ENCODE data around the gene SCN4B. TPM values are rescaled to one million over a fixed set of nuclear protein-coding genes. Genes with fewer than 3 reads are reported as not detected.

Gene SCN4B
- polyA plus RNA-seq, 2 donors, result 0.75 to 1.1 TPM

- no peaks in the 10 kb centered on the region for H3K27me3 ChIP-seq (ENCODE audit: control insufficient read depth in 1 of 2, insufficient read depth in 2 of 2, low read length in 2 of 2)
- H3K36me3 ChIP-seq (ENCODE audit: control insufficient read depth in 2 of 2, insufficient read depth in 2 of 2, low read length in 1 of 2), result no peaks in the 10 kb centered on the region
- H3K27ac ChIP-seq (ENCODE audit: low read depth in 2 of 2, low read length in 1 of 2), result no peak overlapping the region
- H3K4me3 ChIP-seq (ENCODE audit: low read depth in 1 of 2, low read length in 2 of 2), result no peak overlapping the region
- peaks cover 0 to 3% of the 10 kb centered on the region in 2 donors for H3K4me1 ChIP-seq (ENCODE audit: control insufficient read depth in 2 of 2, insufficient read depth in 2 of 2, low read length in 1 of 2)
- no peaks in the 10 kb centered on the region for H3K9me3 ChIP-seq (ENCODE audit: control insufficient read depth in 2 of 2, insufficient read depth in 1 of 2, low read depth in 1 of 2, low read length in 1 of 2)
- WGBS, 2 donors, result 93 to 96% methylated on average over 2 of the region's 2 CpGs
Measured at GRCh38 chr11:118167253-118167652, 14.6 kb upstream of the SCN4B start.

GRCh38 chr11:118166641-118167040 is 14.0 kb upstream of the SCN4B start:
- Histone ChIP-seq H3K9me3 (ENCODE audit: control insufficient read depth in 2 of 2, insufficient read depth in 1 of 2, low read depth in 1 of 2, low read length in 1 of 2) (no peaks in the 10 kb centered on the region), H3K27me3 (ENCODE audit: control insufficient read depth in 1 of 2, insufficient read depth in 2 of 2, low read length in 2 of 2) (no peaks in the 10 kb centered on the region), H3K4me1 (ENCODE audit: control insufficient read depth in 2 of 2, insufficient read depth in 2 of 2, low read length in 1 of 2) (peaks cover 0 to 3% of the 10 kb centered on the region in 2 donors), H3K4me3 (ENCODE audit: low read depth in 1 of 2, low read length in 2 of 2) (no peak overlapping the region), H3K36me3 (ENCODE audit: control insufficient read depth in 2 of 2, insufficient read depth in 2 of 2, low read length in 1 of 2) (no peaks in the 10 kb centered on the region), H3K27ac (ENCODE audit: low read depth in 2 of 2, low read length in 1 of 2) (no peak overlapping the region)
- WGBS, 2 donors, result 83 to 91% methylated on average over 17 of the region's 17 CpGs

- Histone ChIP-seq H3K4me1 (ENCODE audit: control insufficient read depth in 2 of 2, insufficient read depth in 2 of 2, low read length in 1 of 2) (no peaks in the 10 kb centered on the region), H3K27me3 (ENCODE audit: control insufficient read depth in 1 of 2, insufficient read depth in 2 of 2, low read length in 2 of 2) (no peaks in the 10 kb centered on the region), H3K36me3 (ENCODE audit: control insufficient read depth in 2 of 2, insufficient read depth in 2 of 2, low read length in 1 of 2) (no peaks in the 10 kb centered on the region), H3K9me3 (ENCODE audit: control insufficient read depth in 2 of 2, insufficient read depth in 1 of 2, low read depth in 1 of 2, low read length in 1 of 2) (no peaks in the 10 kb centered on the region), H3K4me3 (ENCODE audit: low read depth in 1 of 2, low read length in 2 of 2) (no peak overlapping the region), H3K27ac (ENCODE audit: low read depth in 2 of 2, low read length in 1 of 2) (no peak overlapping the region)
- 58 to 71% methylated on average over 2 of the region's 2 CpGs for WGBS, 2 donors
Measured at GRCh38 chr11:118164885-118165284, 12.3 kb upstream of the SCN4B start.

DNA sequence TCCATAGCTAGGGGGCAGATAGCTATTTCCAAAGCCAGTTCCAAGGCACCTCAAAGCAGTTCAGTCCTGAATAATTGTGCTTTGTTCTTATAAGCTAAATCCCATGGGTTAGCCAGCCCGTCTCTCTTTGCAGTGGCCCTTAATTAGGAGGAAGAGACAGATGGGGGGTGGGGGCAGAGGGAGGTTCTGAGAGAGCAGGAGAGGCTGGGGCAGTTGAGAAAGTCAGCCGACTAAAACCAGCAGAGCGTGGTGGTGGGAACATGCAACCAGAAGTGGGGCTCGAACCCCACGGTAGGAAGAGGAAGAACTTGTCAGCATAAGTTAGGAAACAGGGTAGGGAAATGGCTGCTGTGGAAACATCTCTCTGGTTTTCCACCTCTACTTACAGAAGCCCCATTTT is 10.9 kb upstream of the SCN4B start:
- no peaks in the 10 kb centered on the region for H3K4me1 ChIP-seq (ENCODE audit: control insufficient read depth in 2 of 2, insufficient read depth in 2 of 2, low read length in 1 of 2)
- no peaks in the 10 kb centered on the region for H3K36me3 ChIP-seq (ENCODE audit: control insufficient read depth in 2 of 2, insufficient read depth in 2 of 2, low read length in 1 of 2)
- no peaks in the 10 kb centered on the region for H3K27me3 ChIP-seq (ENCODE audit: control insufficient read depth in 1 of 2, insufficient read depth in 2 of 2, low read length in 2 of 2)
- H3K9me3 ChIP-seq (ENCODE audit: control insufficient read depth in 2 of 2, insufficient read depth in 1 of 2, low read depth in 1 of 2, low read length in 1 of 2), result no peaks in the 10 kb centered on the region
- H3K27ac ChIP-seq (ENCODE audit: low read depth in 2 of 2, low read length in 1 of 2), result no peak overlapping the region
- H3K4me3 ChIP-seq (ENCODE audit: low read depth in 1 of 2, low read length in 2 of 2), result no peak overlapping the region
- 66 to 81% methylated on average over 5 of the region's 5 CpGs for WGBS, 2 donors

DNA sequence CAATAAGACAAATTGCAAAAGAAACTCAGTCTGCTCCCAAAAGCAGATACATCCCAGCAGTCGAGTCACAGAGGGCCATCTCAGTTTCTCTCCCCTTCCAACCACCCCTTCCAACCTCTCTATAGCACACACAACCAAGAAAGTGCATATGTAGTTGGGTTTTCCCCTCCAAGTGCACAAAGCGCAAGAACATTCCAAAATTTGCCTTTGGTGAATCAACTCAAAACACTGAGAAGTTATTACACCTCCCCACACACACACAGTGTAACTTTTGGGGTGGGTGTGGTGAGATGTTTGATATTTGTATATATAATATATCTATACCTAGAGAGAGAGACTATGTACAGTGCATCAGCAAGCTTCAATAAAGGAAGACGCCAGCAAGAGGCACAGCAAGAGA is 10.2 kb upstream of the SCN4B start:
- Histone ChIP-seq H3K9me3 (ENCODE audit: control insufficient read depth in 2 of 2, insufficient read depth in 1 of 2, low read depth in 1 of 2, low read length in 1 of 2) (no peaks in the 10 kb centered on the region), H3K27ac (ENCODE audit: low read depth in 2 of 2, low read length in 1 of 2) (no peak overlapping the region), H3K27me3 (ENCODE audit: control insufficient read depth in 1 of 2, insufficient read depth in 2 of 2, low read length in 2 of 2) (no peaks in the 10 kb centered on the region), H3K4me1 (ENCODE audit: control insufficient read depth in 2 of 2, insufficient read depth in 2 of 2, low read length in 1 of 2) (no peaks in the 10 kb centered on the region), H3K36me3 (ENCODE audit: control insufficient read depth in 2 of 2, insufficient read depth in 2 of 2, low read length in 1 of 2) (no peaks in the 10 kb centered on the region), H3K4me3 (ENCODE audit: low read depth in 1 of 2, low read length in 2 of 2) (no peak overlapping the region)
- WGBS, 2 donors, result 77 to 79% methylated on average over 3 of the region's 3 CpGs

DNA sequence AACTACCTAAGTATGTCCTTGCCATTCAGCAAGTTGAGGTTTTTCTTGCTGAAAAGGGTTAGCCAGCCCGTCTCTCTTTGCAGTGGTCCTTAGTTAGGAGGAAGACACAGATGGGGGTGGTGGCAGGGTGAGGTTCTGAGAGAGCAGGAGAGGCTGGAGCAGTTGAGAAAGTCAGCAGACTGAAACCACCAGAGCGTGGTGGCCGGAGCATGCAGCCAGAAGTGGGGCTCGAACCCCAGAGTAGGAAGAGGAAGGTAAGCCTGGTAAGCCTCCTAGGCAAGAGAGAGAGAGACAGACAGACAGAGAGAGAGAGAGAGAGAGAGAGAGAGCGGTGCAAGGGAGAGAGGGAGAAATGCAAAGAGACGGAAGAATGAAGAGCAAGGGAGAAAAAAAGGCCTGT is 9.2 kb upstream of the SCN4B start:
- Histone ChIP-seq H3K4me1 (ENCODE audit: control insufficient read depth in 2 of 2, insufficient read depth in 2 of 2, low read length in 1 of 2) (no peaks in the 10 kb centered on the region), H3K27me3 (ENCODE audit: control insufficient read depth in 1 of 2, insufficient read depth in 2 of 2, low read length in 2 of 2) (no peaks in the 10 kb centered on the region), H3K36me3 (ENCODE audit: control insufficient read depth in 2 of 2, insufficient read depth in 2 of 2, low read length in 1 of 2) (no peaks in the 10 kb centered on the region), H3K27ac (ENCODE audit: low read depth in 2 of 2, low read length in 1 of 2) (no peak overlapping the region), H3K9me3 (ENCODE audit: control insufficient read depth in 2 of 2, insufficient read depth in 1 of 2, low read depth in 1 of 2, low read length in 1 of 2) (no peaks in the 10 kb centered on the region), H3K4me3 (ENCODE audit: low read depth in 1 of 2, low read length in 2 of 2) (no peak overlapping the region)
- 71 to 80% methylated on average over 6 of the region's 6 CpGs for whole genome bisulfite sequencing, 2 donors

- peaks cover 0 to 11% of the 10 kb centered on the region in 2 donors for H3K27me3 ChIP-seq (ENCODE audit: control insufficient read depth in 1 of 2, insufficient read depth in 2 of 2, low read length in 2 of 2)
Measured at GRCh38 chr11:118157186-118157895, 4.7 kb upstream of the SCN4B start.

GRCh38 chr11:118156531-118157185 is 4.0 kb upstream of the SCN4B start:
- no peaks in the 10 kb centered on the region for H3K36me3 ChIP-seq (ENCODE audit: control insufficient read depth in 2 of 2, insufficient read depth in 2 of 2, low read length in 1 of 2)
- H3K9me3 ChIP-seq (ENCODE audit: control insufficient read depth in 2 of 2, insufficient read depth in 1 of 2, low read depth in 1 of 2, low read length in 1 of 2), result peaks cover 0 to 5% of the 10 kb centered on the region in 2 donors
- peaks cover 0 to 12% of the 10 kb centered on the region in 2 donors for H3K27me3 ChIP-seq (ENCODE audit: control insufficient read depth in 1 of 2, insufficient read depth in 2 of 2, low read length in 2 of 2)
- WGBS, 2 donors, result 14 to 16% methylated on average over 21 of the region's 21 CpGs
- no peak overlapping the region for H3K4me3 ChIP-seq (ENCODE audit: low read depth in 1 of 2, low read length in 2 of 2)
- H3K27ac ChIP-seq (ENCODE audit: low read depth in 2 of 2, low read length in 1 of 2), result no peak overlapping the region
- H3K4me1 ChIP-seq (ENCODE audit: control insufficient read depth in 2 of 2, insufficient read depth in 2 of 2, low read length in 1 of 2), result peaks cover 9 to 12% of the 10 kb centered on the region in 2 donors

More at GRCh38 chr11:118157186-118157895, 4.7 kb upstream of the SCN4B start:
- H3K4me1 ChIP-seq (ENCODE audit: control insufficient read depth in 2 of 2, insufficient read depth in 2 of 2, low read length in 1 of 2), result peaks cover 5 to 6% of the 10 kb centered on the region in 2 donors
- peaks cover 0 to 5% of the 10 kb centered on the region in 2 donors for H3K9me3 ChIP-seq (ENCODE audit: control insufficient read depth in 2 of 2, insufficient read depth in 1 of 2, low read depth in 1 of 2, low read length in 1 of 2)
- no peak overlapping the region for H3K27ac ChIP-seq (ENCODE audit: low read depth in 2 of 2, low read length in 1 of 2)
- WGBS, 2 donors, result 55 to 60% methylated on average over 10 of the region's 10 CpGs
- H3K4me3 ChIP-seq (ENCODE audit: low read depth in 1 of 2, low read length in 2 of 2), result no peak overlapping the region
- H3K36me3 ChIP-seq (ENCODE audit: control insufficient read depth in 2 of 2, insufficient read depth in 2 of 2, low read length in 1 of 2), result no peaks in the 10 kb centered on the region

DNA sequence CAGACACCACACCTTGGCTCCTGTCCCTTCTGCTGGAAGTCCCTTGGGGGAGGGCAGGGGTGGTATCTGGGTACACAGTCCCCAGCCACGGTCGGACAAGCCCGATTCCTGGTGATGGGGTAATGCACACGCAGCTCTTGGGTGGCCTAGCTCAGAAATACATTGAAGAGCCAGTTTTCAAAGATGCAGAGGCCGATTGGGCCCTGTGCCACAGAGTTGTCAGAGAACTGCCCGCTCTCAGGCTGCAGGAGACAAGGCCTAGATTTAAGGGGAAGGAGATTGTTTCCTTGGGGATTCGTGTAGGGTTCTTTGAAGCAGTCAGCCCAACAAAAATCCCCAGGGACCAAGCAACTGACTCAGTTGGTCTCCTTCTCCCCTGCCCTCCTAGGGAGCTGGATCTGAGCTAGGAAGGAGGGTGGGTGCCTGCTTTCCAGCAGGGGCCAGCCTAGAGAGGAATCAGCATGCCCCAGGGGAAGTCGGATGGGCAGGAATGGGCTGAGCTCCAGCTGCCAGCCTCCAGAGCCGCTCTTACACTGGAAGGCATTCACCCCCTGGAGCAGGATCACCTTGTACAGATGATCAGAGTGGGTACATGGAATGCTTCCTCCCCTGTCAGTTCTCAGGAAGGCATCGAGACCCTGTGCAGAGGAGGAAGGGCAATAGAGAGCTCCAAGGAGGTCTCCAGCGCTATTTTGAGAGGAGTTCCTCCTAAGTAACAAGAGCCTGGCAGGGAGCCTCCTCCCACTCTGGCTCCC is 3.3 kb upstream of the SCN4B start:
- WGBS, 2 donors, result 48 to 49% methylated on average over 11 of the region's 11 CpGs
- H3K27ac ChIP-seq (ENCODE audit: low read depth in 2 of 2, low read length in 1 of 2), result no peak overlapping the region
- H3K4me1 ChIP-seq (ENCODE audit: control insufficient read depth in 2 of 2, insufficient read depth in 2 of 2, low read length in 1 of 2), result peaks cover 12% of the 10 kb centered on the region in 2 donors
- no peak overlapping the region for H3K4me3 ChIP-seq (ENCODE audit: low read depth in 1 of 2, low read length in 2 of 2)
- peaks cover 0 to 12% of the 10 kb centered on the region in 2 donors for H3K27me3 ChIP-seq (ENCODE audit: control insufficient read depth in 1 of 2, insufficient read depth in 2 of 2, low read length in 2 of 2)
- peaks cover 0 to 5% of the 10 kb centered on the region in 2 donors for H3K9me3 ChIP-seq (ENCODE audit: control insufficient read depth in 2 of 2, insufficient read depth in 1 of 2, low read depth in 1 of 2, low read length in 1 of 2)
- H3K36me3 ChIP-seq (ENCODE audit: control insufficient read depth in 2 of 2, insufficient read depth in 2 of 2, low read length in 1 of 2), result no peaks in the 10 kb centered on the region
